ENCODE data around the gene BSDC1.
A peak's percentile ranks its signal among the peaks of the same experiment; 100 is the strongest.
"Not testable (repeated sequence)": the region's sequence is repeated elsewhere in the genome, so short reads cannot be mapped to it uniquely, and the experiment has no call there.

Gene BSDC1

GRCh38 chr1:32356478-32356877 is 37.8 kb downstream of the BSDC1 start:
- DNase-seq: no peak

DNA sequence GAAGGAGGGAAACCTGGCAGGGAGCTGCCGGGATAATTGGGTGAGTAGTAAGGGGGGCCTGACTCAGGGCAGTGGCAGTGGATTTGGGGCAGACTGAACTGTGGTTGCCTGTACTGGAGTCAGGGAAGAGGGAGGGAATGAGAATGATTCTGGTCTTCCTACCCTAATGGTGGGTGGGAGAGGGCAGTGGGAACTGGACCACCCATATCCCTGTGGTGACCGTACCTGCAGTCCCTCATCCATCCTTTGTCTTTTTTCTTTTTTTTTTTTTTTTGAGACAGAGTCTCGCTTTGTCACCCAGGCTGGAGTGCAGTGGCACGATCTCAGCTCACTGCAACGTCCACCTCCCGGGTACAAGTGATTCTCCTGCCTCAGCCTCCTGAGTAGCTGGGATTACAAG is 38.5 kb downstream of the BSDC1 start:
- not testable (repeated sequence) for DNase-seq

- peak; percentile 70 for DNase-seq
These were observed 40.2 kb downstream of the BSDC1 start for GRCh38 chr1:32353886-32354570.

GRCh38 chr1:32353431-32353830 is 40.8 kb downstream of the BSDC1 start:
- DNase-seq: no peak

DNA sequence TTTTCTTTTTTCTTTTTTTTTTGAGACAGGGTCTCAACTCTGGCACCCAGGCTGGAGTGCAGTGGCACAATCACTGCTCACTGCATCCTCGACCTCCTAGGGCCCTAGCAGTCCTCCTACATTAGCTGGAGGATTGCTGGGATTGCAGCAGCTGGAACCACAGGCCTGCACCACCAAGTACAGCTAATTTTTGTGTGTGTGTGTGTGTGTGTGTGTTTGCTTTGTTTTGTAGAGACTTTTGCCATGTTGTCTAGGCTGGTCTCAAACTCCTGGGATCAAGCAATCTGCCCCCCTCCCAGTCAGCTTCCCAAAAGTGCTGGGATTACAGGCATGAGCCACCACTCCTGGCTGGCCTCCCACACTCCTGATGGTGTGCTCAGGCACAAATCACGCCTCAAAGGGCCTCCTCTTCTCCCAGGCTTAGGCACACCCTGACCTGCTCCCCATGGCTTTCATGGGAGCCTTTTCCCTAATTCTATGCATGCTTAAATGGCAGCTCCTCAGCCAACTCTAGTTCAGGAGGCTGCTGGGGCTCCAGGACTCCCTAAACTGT is 41.3 kb downstream of the BSDC1 start:
- no peak for DNase-seq

- no peak for DNase-seq
These were observed 41.9 kb downstream of the BSDC1 start for GRCh38 chr1:32352239-32352745.

DNA sequence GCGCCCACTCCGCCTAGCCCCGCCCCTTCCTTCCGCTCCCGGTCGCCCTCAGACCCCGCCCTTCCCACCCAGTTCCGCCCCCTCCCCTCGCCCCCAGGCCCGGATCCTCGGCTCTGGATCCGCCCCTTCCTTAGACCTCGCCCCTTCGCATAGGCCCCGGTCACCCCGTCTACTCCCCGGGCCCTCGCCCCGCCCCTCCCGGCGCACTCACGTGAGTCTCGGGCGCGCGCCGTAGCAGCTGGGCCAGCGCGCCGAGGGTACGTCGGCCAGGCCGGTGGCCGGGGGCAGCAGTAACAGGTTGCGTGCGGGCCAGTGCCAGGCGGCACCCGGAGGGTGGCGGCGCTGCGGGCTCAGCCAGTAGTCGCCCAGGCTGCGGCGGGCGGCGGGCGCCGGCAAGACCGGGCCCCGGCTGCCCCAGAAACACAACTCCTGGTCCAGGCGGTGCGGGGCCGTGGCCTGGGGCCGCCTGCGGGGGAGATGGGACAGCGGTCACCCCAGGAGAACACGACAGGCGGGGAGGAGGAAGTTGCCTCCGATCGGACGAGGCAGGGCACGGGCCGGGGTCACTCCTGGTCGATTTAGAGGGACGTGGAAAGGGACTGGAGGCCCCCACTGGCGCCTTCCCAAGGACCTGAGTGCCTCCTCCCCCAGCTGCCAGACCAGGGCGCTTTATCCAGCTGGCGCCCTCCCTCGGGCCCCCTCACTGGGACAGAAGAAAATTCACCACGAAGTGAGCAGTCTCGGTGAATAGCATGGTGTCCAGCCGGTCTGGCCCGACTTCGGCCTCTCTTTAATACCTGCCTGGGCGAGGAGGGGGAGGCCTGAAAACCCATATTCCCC is 42.6 kb downstream of the BSDC1 start:
- DNase-seq: peak; percentile 81

- no peak for DNase-seq
These were observed 43.3 kb downstream of the BSDC1 start for GRCh38 chr1:32350785-32351398.

DNA sequence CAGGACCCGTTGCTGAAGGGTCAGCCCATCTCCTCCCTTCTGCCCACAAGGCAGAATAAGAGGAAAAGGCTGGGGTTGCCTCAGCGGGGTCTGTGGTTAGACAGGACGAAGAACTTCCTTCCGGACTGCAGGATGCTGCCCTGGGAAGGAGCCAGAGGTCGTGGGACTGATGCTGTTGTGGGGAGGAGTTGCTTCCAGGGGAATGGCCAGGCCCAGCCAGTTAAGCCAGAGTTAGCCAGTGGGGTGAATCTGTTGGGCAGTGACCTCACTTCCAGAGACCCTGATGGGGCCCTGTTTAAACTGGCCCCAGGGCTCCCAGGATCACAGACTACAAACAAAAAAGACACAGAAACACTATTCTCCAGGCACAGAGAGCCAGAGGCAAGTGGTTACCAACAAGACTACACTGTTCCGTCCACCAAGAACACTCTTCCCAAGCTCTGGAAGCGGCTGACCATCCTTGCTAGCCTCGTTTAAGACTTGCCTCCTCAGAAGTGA is 45.0 kb downstream of the BSDC1 start:
- DNase-seq: peak; percentile 62

- DNase-seq: no peak
These were observed 47.6 kb downstream of the BSDC1 start for GRCh38 chr1:32346532-32347157.

GRCh38 chr1:32345289-32345827 is 48.9 kb downstream of the BSDC1 start:
- peak; percentile 60 for DNase-seq

GRCh38 chr1:32342704-32343103 is 51.5 kb downstream of the BSDC1 start:
- no peak for DNase-seq

DNA sequence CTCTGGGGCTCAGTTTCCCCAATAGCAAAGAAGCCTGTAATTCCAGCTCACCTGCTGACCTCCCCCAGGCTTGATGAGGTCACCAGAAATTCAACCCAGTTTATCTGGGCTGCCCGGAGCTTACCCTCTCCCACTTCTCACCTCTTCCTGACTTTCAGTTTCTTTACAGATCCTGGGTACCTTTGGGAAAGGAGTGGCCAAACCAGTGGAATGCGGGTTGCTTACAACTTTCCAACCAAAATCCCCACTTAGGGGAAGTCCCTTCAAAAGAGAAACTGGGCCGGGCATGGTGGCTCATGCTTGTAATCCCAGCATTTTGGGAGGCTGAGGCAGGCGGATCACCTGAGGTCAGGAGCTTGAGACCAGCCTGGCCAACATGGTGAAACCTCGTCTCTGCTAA is 52.3 kb downstream of the BSDC1 start:
- peak; percentile 77 for DNase-seq

- no peak for DNase-seq
These were observed 53.0 kb downstream of the BSDC1 start for GRCh38 chr1:32341186-32341757.

DNA sequence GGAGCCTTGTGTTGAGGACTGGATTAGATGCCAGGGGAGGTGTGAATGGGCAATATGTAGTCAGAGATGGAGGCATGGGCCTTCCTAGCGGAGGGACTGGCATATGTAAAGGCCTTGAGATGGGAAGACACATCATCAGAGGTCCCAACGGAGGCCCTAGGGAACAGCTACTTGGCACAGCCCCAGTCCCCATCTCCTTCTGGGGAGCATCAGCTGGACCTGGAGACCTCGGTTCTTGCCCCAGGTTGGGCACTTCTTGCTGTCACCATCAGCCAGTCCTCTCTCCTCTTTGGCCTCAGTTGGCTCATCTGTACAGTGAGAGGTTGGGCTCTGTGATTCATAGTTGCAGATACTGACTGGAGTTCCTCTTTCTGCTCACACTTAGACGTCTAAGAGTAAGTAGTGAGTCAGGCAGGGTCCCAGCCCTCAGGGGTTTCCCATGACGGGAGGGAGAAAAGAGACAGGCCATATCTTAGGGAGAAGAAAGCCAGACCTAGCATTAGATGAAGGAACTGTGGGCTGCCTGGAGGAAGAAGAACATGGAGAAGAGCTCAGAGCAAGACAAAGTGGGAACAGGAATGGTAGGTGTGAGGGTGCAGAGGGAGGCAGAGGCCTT is 54.8 kb downstream of the BSDC1 start:
- peak; percentile 60 for DNase-seq

DNA sequence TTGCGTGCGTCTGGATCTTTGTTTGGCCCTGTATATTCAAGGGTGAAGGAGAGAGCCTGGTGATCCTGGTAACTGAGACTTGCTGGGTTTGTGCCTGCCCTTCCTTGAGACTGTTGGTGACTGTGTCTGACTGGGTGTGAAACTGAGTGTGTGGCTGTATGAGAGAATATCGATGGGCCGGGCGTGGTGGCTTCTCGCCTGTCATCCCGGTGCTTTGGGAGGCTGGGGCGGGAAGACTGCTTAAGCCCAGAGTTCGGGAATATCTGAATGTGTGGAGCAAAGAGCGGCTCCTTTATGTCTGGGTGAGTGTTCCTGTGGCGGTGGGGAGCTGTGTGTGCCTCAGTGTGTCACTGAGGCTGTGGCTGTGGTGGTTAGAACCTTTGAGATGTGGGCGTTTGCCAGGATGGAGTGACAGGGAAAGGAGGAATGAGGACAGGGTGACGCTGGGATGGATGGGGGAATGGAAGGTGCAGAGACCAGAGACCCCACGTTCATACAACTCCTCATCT is 55.5 kb downstream of the BSDC1 start:
- no peak for DNase-seq

DNA sequence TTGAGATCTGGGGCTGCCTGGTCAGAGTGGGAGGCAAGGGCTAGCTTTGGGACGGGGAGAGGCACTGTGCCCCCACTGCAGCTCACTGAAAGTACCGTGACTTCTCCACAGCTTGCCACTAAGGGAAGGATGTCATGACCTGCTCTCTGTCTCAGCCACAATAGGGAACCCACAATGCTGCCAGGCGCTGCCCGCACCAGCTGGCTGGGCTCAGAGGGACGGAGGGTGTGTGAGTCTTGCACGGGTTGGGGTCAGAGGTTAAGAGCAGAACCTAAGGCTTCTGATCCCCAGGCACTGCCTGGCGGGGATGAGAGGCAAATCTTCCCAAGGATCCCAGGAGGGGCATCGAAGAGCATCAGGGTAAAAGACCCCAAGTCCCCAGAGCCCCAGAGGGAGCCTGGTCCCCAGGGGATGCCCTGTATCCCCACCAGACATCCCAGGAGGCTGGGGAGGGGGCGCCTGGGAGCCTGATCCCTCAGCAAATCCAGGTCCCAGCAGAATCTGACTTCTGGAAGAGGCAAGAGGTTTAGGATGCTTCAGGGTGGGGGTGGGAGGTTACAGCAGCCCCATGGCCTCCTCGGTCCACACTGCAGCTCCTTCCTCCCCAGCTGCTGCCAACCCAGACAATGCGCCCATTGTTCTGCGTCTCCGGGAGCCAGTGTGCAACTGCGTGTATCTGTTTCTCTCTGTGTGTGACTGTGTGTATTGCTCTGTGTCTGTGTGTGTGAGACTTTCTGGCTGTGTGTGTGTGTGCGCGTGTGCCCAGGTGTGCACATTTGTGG is 56.2 kb downstream of the BSDC1 start:
- DNase-seq: no peak

GRCh38 chr1:32336963-32337675 is 57.1 kb downstream of the BSDC1 start:
- peak; percentile 83 for DNase-seq

DNA sequence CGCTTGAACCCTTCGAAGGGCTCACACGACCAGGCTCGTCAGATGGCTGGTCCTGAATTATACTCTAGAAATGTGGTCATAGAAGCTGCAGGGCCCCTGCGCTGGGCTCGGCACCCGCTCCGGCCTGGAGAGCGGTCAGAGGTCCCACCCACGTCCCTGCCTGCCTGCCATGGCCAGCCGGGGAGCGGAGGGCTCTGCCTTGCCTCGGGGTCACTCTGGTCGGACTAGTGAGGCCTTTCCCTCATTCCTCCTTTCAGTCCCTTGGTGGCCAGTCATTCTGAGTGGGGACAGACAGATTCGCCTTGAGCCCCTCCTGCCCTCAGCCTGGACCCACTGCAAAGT is 57.7 kb downstream of the BSDC1 start:
- no peak for DNase-seq
